Spleen (tissue), 11 donors: ENCODE measurements around the gene PTPRN2. TPM values are rescaled to one million over a fixed set of nuclear protein-coding genes. Genes with fewer than 3 reads are reported as not detected.

Source experiments
- DNase-seq: peaks from one replicate; pipeline ENCODE4 v3.0.0-alpha.2; 2020
- H3K27ac ChIP-seq, 8 donors: fragments of 200-600 bp; sonication (generic) in 7 of 8; 1 replicate in 4 of 8; 2 replicates in 4 of 8; pipeline versions ENCODE4 v1.5.0 to v1.8.0; 2016 to 2021; ENCODE audit warnings: inconsistent platforms in 4 of 8, mild to moderate bottlenecking in 4 of 8, moderate library complexity in 1 of 8
- H3K27me3 ChIP-seq, 7 donors: fragments of 200-600 bp; sonication (generic) in 6 of 7; replicated peaks in 1 of 7; 1 replicate in 4 of 7; 2 replicates in 3 of 7; pipeline versions ENCODE4 v1.5.0 to v1.8.0; 2016 to 2021; ENCODE audit warnings: inconsistent platforms in 3 of 7, mild to moderate bottlenecking in 1 of 7
- H3K36me3 ChIP-seq, 6 donors: fragments of 200-600 bp; sonication (generic) in 5 of 6; 1 replicate in 4 of 6; 2 replicates in 2 of 6; pipeline versions ENCODE4 v1.5.0 to v1.8.0; 2016 to 2021; ENCODE audit warnings: inconsistent platforms in 2 of 6
- H3K4me1 ChIP-seq, 6 donors: fragments of 200-600 bp; sonication (generic) in 5 of 6; 1 replicate in 3 of 6; 2 replicates in 3 of 6; pipeline versions ENCODE4 v1.5.0 to v1.8.0; 2016 to 2021; ENCODE audit warnings: inconsistent platforms in 3 of 6
- H3K4me3 ChIP-seq, 8 donors: fragments of 200-600 bp; sonication (generic) in 7 of 8; 1 replicate in 4 of 8; 2 replicates in 4 of 8; pipeline versions ENCODE4 v1.5.0 to v1.8.0; 2016 to 2021; ENCODE audit warnings: inconsistent platforms in 4 of 8, mild to moderate bottlenecking in 4 of 8, moderate library complexity in 2 of 8
- H3K9me3 ChIP-seq, 8 donors: fragments of 200-600 bp; sonication (generic) in 7 of 8; 1 replicate in 4 of 8; 2 replicates in 4 of 8; pipeline versions ENCODE4 v1.5.0 to v1.8.0; 2016 to 2021; ENCODE audit warnings: inconsistent platforms in 4 of 8
- CTCF ChIP-seq, 11 experiments: fragments of 200-600 bp in 7 of 11; fragments of 450-650 bp in 4 of 11; sonication (generic) in 4 of 11; IDR thresholded peaks in 8 of 11; conservative IDR thresholded peaks in 3 of 11; 1 replicate in 7 of 11; 2 replicates in 4 of 11; pipeline versions ENCODE4 v1.4.0 to v1.8.0; 2016 to 2021; ENCODE audit warnings: antibody characterized with exemption in 11 of 11, inconsistent platforms in 4 of 11, mild to moderate bottlenecking in 1 of 11
- POLR2A ChIP-seq, 3 donors: fragments of 450-650 bp; IDR thresholded peaks; one replicate each; pipeline ENCODE4 v1.5.1; 2017; ENCODE audit warnings: antibody characterized with exemption in 3 of 3, mild to moderate bottlenecking in 1 of 3
- POLR2AphosphoS5 ChIP-seq, 3 donors: sonication (generic); formaldehyde crosslinking; IDR thresholded peaks; one replicate each; pipeline ENCODE4 v1.5.1; 2017; ENCODE audit warnings: antibody characterized with exemption in 3 of 3
- WGBS, 5 donors: extraction: QIAGEN DNeasy Blood & Tissue Kit in 3 of 5; methylation state at CpG; one replicate each; pipeline versions ENCODE4 v1.1.5 to v1.1.7; 2013 to 2018; 5-methylcytosine and 5-hydroxymethylcytosine counted together
- intact Hi-C: fragments of 100-400 bp; cut with DNase I; formaldehyde crosslinking; loops from one replicate; pipeline ENCODE4 v1.15.0; 2023; ENCODE audit warnings: low total_unique reads
- polyA plus RNA-seq, 3 donors: library from polyadenylated mRNA; stranded (reverse); fragments of 200-250 nt; gene quantifications; one replicate each; pipeline ENCODE4 v1.2.1, GENCODE V29; 2013
- total RNA-seq, 7 donors: library from RNA; depleted of rRNA in 3 of 7; stranded (reverse); fragments of >200 nt in 3 of 7; fragmentation: NEBNext Ultra II Directional in 4 of 7; extraction: Animal tissue kit (Norgen Biotek cat#: 25700) in 4 of 7; gene quantifications; one replicate each; pipeline versions ENCODE4 v1.1.0 to v1.2.1, GENCODE V29; 2016 to 2021
- donor health status: healthy with polysubstance abuse.
- donor health status: DM: no; HTN: no; CAD: no; lungs with moderate emphysema.
- donor health status: DM: no; HTN: no; CAD: no.
- donor health status: Bipolar disorder and iron deficiency.
- donor health status: healthy.
- donor health status: DM: no; HTN: no; CAD: no.
- donor health status: DM: yes; HTN: yes; CAD: no.

PTPRN2 gene
- total and polyA plus RNA-seq, 10 donors, result 7.0 to 22.8 (median 16.8) TPM

- peak; percentile 3 for DNase-seq
- H3K4me3 ChIP-seq, result no peak overlapping the region
- intact Hi-C loops, result no loop called here
- no peak for TF ChIP-seq POLR2AphosphoS5 (IDR thresholded peaks at IDR 0.05)
- TF ChIP-seq POLR2A (IDR thresholded peaks at IDR 0.05), result no peak
- TF ChIP-seq CTCF (IDR thresholded peaks at IDR 0.05 in 8 of 11, conservative IDR thresholded peaks at IDR 0.05 in 3 of 11), result no peak
- no peaks in the 10 kb centered on the region for H3K4me1 ChIP-seq
- no peaks in the 10 kb centered on the region for H3K27me3 ChIP-seq
- no peak overlapping the region for H3K27ac ChIP-seq
- H3K36me3 ChIP-seq, result no peaks in the 10 kb centered on the region
- peaks cover 0 to 64% (median 46%) of the 10 kb centered on the region in 8 donors for H3K9me3 ChIP-seq
- 71 to 97% (median 85%) methylated on average over 2 of the region's 2 CpGs for WGBS, 5 donors
Measured at GRCh38 chr7:157969995-157970394, 617.6 kb downstream of the PTPRN2 start.

- no peak for TF ChIP-seq POLR2A (IDR thresholded peaks at IDR 0.05)
- no peak for TF ChIP-seq POLR2AphosphoS5 (IDR thresholded peaks at IDR 0.05)
- TF ChIP-seq CTCF (IDR thresholded peaks at IDR 0.05 in 8 of 11, conservative IDR thresholded peaks at IDR 0.05 in 3 of 11), result no peak
- H3K4me3 ChIP-seq, result no peak overlapping the region
- no peaks in the 10 kb centered on the region for H3K4me1 ChIP-seq
- peaks cover 0 to 34% (median 20%) of the 10 kb centered on the region in 8 donors for H3K9me3 ChIP-seq
- no peak for DNase-seq
- intact Hi-C loops, result no loop called here
- H3K36me3 ChIP-seq, result no peaks in the 10 kb centered on the region
- no peak overlapping the region for H3K27ac ChIP-seq
- peaks cover 0 to 18% (median 0%) of the 10 kb centered on the region in 7 donors for H3K27me3 ChIP-seq
- 83 to 96% (median 87%) methylated on average over 1 of the region's 1 CpG for WGBS, 5 donors
Measured at GRCh38 chr7:157966490-157966889, 621.1 kb downstream of the PTPRN2 start.

GRCh38 chr7:157964521-157964920 lies 623.1 kb downstream of the PTPRN2 start:
- H3K4me1 ChIP-seq, result no peaks in the 10 kb centered on the region
- H3K36me3 ChIP-seq, result no peaks in the 10 kb centered on the region
- intact Hi-C loops, result no loop called here
- peaks cover 0 to 15% (median 7%) of the 10 kb centered on the region in 8 donors for H3K9me3 ChIP-seq
- H3K27me3 ChIP-seq, result peaks cover 0 to 25% (median 0%) of the 10 kb centered on the region in 7 donors
- no peak overlapping the region for H3K27ac ChIP-seq
- no peak for TF ChIP-seq CTCF (IDR thresholded peaks at IDR 0.05 in 8 of 11, conservative IDR thresholded peaks at IDR 0.05 in 3 of 11)
- no peak for TF ChIP-seq POLR2AphosphoS5 (IDR thresholded peaks at IDR 0.05)
- TF ChIP-seq POLR2A (IDR thresholded peaks at IDR 0.05), result no peak
- no peak overlapping the region for H3K4me3 ChIP-seq
- WGBS, 5 donors, result 86 to 92% (median 90%) methylated on average over 8 of the region's 8 CpGs
- DNase-seq, result peak; percentile 58

GRCh38 chr7:157964016-157964415 lies 623.6 kb downstream of the PTPRN2 start:
- H3K27me3 ChIP-seq, result peaks cover 0 to 25% (median 2%) of the 10 kb centered on the region in 7 donors
- H3K4me3 ChIP-seq, result no peak overlapping the region
- H3K27ac ChIP-seq, result no peak overlapping the region
- no peaks in the 10 kb centered on the region for H3K4me1 ChIP-seq
- peaks cover 0 to 10% (median 2%) of the 10 kb centered on the region in 8 donors for H3K9me3 ChIP-seq
- no peak for TF ChIP-seq CTCF (IDR thresholded peaks at IDR 0.05 in 8 of 11, conservative IDR thresholded peaks at IDR 0.05 in 3 of 11)
- no peak for TF ChIP-seq POLR2A (IDR thresholded peaks at IDR 0.05)
- no peak for TF ChIP-seq POLR2AphosphoS5 (IDR thresholded peaks at IDR 0.05)
- peak; percentile 47 for DNase-seq
- intact Hi-C loops, result no loop called here
- 85 to 90% (median 88%) methylated on average over 7 to 8 of the region's 8 CpGs for WGBS, 5 donors
- no peaks in the 10 kb centered on the region for H3K36me3 ChIP-seq
